GM12891 (cell line): Measurements from ENCODE around the gene OTUB1.

Source experiments
- PAX5 ChIP-seq: IDR thresholded peaks from 2 replicates; pipeline ENCODE4 v1.6.1; 2011; ENCODE audit warnings: low read length, moderate library complexity, mild to moderate bottlenecking; ENCODE audit not compliant: insufficient read depth, severe bottlenecking
- POLR2A ChIP-seq: IDR thresholded peaks from 2 replicates; pipeline ENCODE4 v1.6.1; 2011; ENCODE audit warnings: low read depth, low read length, control low read depth
- POLR2AphosphoS5 ChIP-seq: IDR thresholded peaks from 2 replicates; pipeline ENCODE4 v1.6.1; 2011; ENCODE audit warnings: low read depth, low read length, control low read depth
- SPI1 ChIP-seq: IDR thresholded peaks from 2 replicates; pipeline ENCODE4 v1.6.1; 2011; ENCODE audit warnings: low read depth, low read length, control low read depth

GRCh38 chr11:63986156-63986931 is at the start of gene OTUB1:
- TF ChIP-seq POLR2A (peak; percentile 83), POLR2AphosphoS5 (peak; percentile 73; the same call in 1 of the 2 replicates), SPI1 (no peak), PAX5 (no peak)
